Measurements from ENCODE around the gene KANSL2. TPM values are rescaled to one million over a fixed set of nuclear protein-coding genes. Genes with fewer than 3 reads are reported as not detected.
"Not testable (repeated sequence)": the region's sequence is repeated elsewhere in the genome, so short reads cannot be mapped to it uniquely, and the experiment has no call there.

The KANSL2 gene
- total RNA-seq, 4 donors from 2014 or later: 58.4 to 101 (median 69.4) TPM

- no peak overlapping the region for H3K4me3 ChIP-seq
- TF ChIP-seq, protein P1, sequence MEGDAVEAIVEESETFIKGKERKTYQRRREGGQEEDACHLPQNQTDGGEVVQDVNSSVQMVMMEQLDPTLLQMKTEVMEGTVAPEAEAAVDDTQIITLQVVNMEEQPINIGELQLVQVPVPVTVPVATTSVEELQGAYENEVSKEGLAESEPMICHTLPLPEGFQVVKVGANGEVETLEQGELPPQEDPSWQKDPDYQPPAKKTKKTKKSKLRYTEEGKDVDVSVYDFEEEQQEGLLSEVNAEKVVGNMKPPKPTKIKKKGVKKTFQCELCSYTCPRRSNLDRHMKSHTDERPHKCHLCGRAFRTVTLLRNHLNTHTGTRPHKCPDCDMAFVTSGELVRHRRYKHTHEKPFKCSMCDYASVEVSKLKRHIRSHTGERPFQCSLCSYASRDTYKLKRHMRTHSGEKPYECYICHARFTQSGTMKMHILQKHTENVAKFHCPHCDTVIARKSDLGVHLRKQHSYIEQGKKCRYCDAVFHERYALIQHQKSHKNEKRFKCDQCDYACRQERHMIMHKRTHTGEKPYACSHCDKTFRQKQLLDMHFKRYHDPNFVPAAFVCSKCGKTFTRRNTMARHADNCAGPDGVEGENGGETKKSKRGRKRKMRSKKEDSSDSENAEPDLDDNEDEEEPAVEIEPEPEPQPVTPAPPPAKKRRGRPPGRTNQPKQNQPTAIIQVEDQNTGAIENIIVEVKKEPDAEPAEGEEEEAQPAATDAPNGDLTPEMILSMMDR (IDR thresholded peaks at IDR 0.05): no peak
- TF ChIP-seq EP300 (IDR thresholded peaks at IDR 0.05) (no peak), POLR2A (IDR thresholded peaks at IDR 0.05) (no peak)
- 84 to 87% methylated on average over 3 of the region's 3 CpGs for WGBS, 2 donors
Observed at GRCh38 chr12:48629541-48629940, 52.5 kb downstream of the KANSL2 start.

DNA sequence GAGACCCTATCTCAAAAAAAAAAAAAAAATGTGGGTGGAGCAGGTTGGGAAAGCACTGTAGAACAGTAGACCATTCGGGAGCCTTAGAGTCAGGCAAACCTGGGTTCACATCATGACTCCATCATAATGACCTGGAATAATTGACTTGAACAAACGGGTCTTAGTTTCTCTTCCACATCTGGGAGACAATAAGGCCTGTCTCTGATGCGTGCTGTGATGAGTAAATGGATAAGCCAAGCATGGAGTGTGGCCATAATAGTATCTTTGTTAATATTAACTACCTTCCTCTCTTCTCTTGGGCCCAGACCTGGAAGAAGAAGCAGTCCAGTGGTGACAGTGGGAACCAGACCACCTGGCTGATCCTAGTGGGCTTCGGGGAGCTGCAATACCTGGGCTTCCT lies 54.5 kb downstream of the KANSL2 start:
- no peaks in the 10 kb centered on the region for H3K4me1 ChIP-seq
- no peak overlapping the region for H3K27ac ChIP-seq
- H3K9me3 ChIP-seq: no peaks in the 10 kb centered on the region
- no peak for TF ChIP-seq EP300 (IDR thresholded peaks at IDR 0.05)
- TF ChIP-seq, protein P1 (IDR thresholded peaks at IDR 0.05): no peak
- no peak for TF ChIP-seq POLR2A (IDR thresholded peaks at IDR 0.05)
- no peak overlapping the region for H3K4me3 ChIP-seq
- H3K36me3 ChIP-seq: no peaks in the 10 kb centered on the region
- no peaks in the 10 kb centered on the region for H3K27me3 ChIP-seq
- WGBS, 2 donors: 66 to 77% methylated on average over 4 of the region's 4 CpGs
- no peak for DNase-seq (ENCODE audit: low spot score in 2 of 2)

More at GRCh38 chr12:48629541-48629940, 52.5 kb downstream of the KANSL2 start:
- DNase-seq (ENCODE audit: low spot score in 2 of 2): no peak
- Histone ChIP-seq H3K4me1 (no peaks in the 10 kb centered on the region), H3K9me3 (no peaks in the 10 kb centered on the region), H3K27me3 (no peaks in the 10 kb centered on the region), H3K36me3 (no peaks in the 10 kb centered on the region), H3K27ac (no peak overlapping the region)

DNA sequence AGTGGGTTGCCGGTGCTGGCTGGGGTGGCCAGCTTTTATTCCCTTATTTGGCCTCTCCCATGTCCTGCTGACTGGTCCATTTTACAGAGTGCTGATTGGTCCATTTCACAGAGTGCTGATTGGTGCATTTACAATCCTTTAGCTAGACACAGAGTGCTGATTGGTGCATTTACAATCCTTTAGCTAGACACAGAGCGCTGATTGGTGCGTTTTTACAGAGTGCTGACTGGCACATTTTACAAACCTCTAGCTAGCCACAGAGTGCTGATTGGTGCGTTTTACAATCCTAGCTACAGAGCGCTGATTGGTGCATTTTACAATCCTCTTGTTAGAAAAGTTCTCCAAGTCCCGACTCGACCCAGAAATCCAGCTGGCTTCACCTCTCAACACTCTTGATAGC lies 59.0 kb downstream of the KANSL2 start:
- DNase-seq (ENCODE audit: low spot score in 2 of 2); H3K9me3 ChIP-seq; H3K4me3 ChIP-seq; H3K4me1 ChIP-seq; H3K36me3 ChIP-seq; H3K27me3 ChIP-seq; H3K27ac ChIP-seq: not testable (repeated sequence)
- WGBS, 2 donors: 90 to 96% methylated on average over 7 of the region's 7 CpGs

DNA sequence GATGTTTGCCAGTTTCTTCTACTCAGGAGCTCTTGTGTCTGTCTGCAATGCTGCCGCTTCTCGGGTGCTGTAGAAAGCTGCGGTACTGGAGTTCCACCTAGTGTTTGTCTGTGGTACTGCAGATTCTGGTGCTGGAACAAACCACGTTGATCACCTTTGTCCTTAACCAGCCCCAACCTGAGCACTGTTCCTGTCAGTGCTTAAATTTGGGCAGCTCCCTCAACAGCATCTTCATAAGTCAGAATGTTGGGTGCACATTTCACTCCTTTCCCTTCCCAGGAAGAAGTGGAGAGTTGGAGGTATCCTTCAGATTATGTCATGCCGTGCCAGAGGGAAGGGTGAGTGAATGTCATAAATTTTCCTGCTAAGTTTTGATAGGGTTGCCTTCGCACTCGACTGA lies 63.5 kb downstream of the KANSL2 start:
- H3K4me1 ChIP-seq: no peaks in the 10 kb centered on the region
- peak; percentile 39 to 82 for DNase-seq (ENCODE audit: low spot score in 2 of 2)
- 15% methylated on average over 7 of the region's 7 CpGs for WGBS, 2 donors
- no peak for TF ChIP-seq POLR2A (IDR thresholded peaks at IDR 0.05)
- no peak for TF ChIP-seq EP300 (IDR thresholded peaks at IDR 0.05)
- TF ChIP-seq, protein P1 (IDR thresholded peaks at IDR 0.05): peak; percentile 83 to 98 (median 92)
- H3K27ac ChIP-seq: no peak overlapping the region
- peaks cover 0 to 4% of the 10 kb centered on the region in 2 donors for H3K27me3 ChIP-seq
- no peaks in the 10 kb centered on the region for H3K36me3 ChIP-seq
- H3K9me3 ChIP-seq: peaks cover 0 to 12% (median 0%) of the 10 kb centered on the region in 4 donors
- H3K4me3 ChIP-seq: no peak overlapping the region

GRCh38 chr12:48615681-48616080 lies 66.4 kb downstream of the KANSL2 start:
- Histone ChIP-seq H3K4me1 (no peaks in the 10 kb centered on the region), H3K9me3 (peaks cover 0 to 19% (median 0%) of the 10 kb centered on the region in 4 donors), H3K4me3 (no peak overlapping the region), H3K27me3 (no peaks in the 10 kb centered on the region), H3K36me3 (no peaks in the 10 kb centered on the region), H3K27ac (no peak overlapping the region)
- DNase-seq (ENCODE audit: low spot score in 2 of 2): no peak
- no peak for TF ChIP-seq POLR2A (IDR thresholded peaks at IDR 0.05)
- TF ChIP-seq, protein P1 (IDR thresholded peaks at IDR 0.05): no peak
- TF ChIP-seq EP300 (IDR thresholded peaks at IDR 0.05): no peak
- WGBS, 2 donors: 90% methylated on average over 4 of the region's 4 CpGs

- Histone ChIP-seq H3K27ac (no peak overlapping the region), H3K27me3 (no peaks in the 10 kb centered on the region), H3K4me3 (no peak overlapping the region), H3K9me3 (peaks cover 0 to 34% (median 2%) of the 10 kb centered on the region in 4 donors), H3K36me3 (no peaks in the 10 kb centered on the region), H3K4me1 (no peaks in the 10 kb centered on the region)
- no peak for TF ChIP-seq POLR2A (IDR thresholded peaks at IDR 0.05)
- no peak for TF ChIP-seq EP300 (IDR thresholded peaks at IDR 0.05)
- TF ChIP-seq, protein P1 (IDR thresholded peaks at IDR 0.05): no peak
- no peak for DNase-seq (ENCODE audit: low spot score in 2 of 2)
- WGBS, 2 donors: 85 to 96% methylated on average over 1 of the region's 1 CpG
Observed at GRCh38 chr12:48613321-48613720, 68.7 kb downstream of the KANSL2 start.
